ENCODE results near the gene LRRC8D. TPM values are rescaled to one million over a fixed set of nuclear protein-coding genes. Genes with fewer than 3 reads are reported as not detected.
A peak's percentile ranks its signal among the peaks of the same experiment; 100 is the strongest.

Gene LRRC8D
- total and polyA plus RNA-seq, 8 donors, result under 0.01 to 13.8 (median 5.2) TPM

- Histone ChIP-seq H3K4me1 (peaks cover 0 to 36% (median 15%) of the 10 kb centered on the region in 4 donors), H3K4me3 (no peak overlapping the region), H3K36me3 (no peaks in the 10 kb centered on the region), H3K27ac (no peak overlapping the region), H3K9me3 (peaks cover 0 to 2% (median 0%) of the 10 kb centered on the region in 4 donors), H3K27me3 (no peaks in the 10 kb centered on the region)
- intact Hi-C loops (cut with DNase I; ENCODE audit: low total_unique reads), result no loop called here
- 93 to 96% (median 95%) methylated on average over 5 of the region's 5 CpGs for WGBS, 5 donors
- DNase-seq, result no peak
- TF ChIP-seq CTCF (IDR thresholded peaks at IDR 0.05), result no peak
- TF ChIP-seq POLR2A (IDR thresholded peaks at IDR 0.05), result no peak
- TF ChIP-seq POLR2AphosphoS5 (IDR thresholded peaks at IDR 0.05), result no peak
- no peak for TF ChIP-seq EP300 (IDR thresholded peaks at IDR 0.05)
Measured at GRCh38 chr1:89905395-89906058, 84.7 kb downstream of the LRRC8D start.

DNA sequence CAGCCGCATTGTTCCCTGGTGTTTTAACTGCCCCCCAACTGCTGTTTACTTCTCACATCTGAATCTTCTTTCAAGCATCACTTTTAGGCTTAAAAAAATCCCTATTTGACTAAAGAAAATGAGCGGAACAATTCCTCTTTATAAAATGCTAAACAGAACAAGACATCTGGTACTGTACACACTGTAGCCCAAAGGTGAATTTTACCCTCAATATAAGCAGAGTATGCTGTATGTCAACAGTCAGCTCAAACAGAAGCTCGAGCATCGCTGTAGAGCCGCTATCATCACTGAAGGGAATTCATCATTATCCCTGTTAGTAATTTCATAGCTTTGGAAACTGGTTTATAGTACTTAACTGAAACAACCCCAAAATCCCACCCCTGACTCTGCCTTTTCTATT is 85.3 kb downstream of the LRRC8D start:
- DNase-seq, result no peak
- TF ChIP-seq POLR2AphosphoS5 (IDR thresholded peaks at IDR 0.05) (no peak), POLR2A (IDR thresholded peaks at IDR 0.05) (no peak), CTCF (IDR thresholded peaks at IDR 0.05) (no peak), EP300 (IDR thresholded peaks at IDR 0.05) (no peak)
- Histone ChIP-seq H3K4me3 (no peak overlapping the region), H3K36me3 (no peaks in the 10 kb centered on the region), H3K27ac (peak overlapping the region in 3 of 5 donors; percentile 31 to 40 (median 40)), H3K4me1 (peaks cover 0 to 36% (median 17%) of the 10 kb centered on the region in 4 donors), H3K9me3 (peaks cover 0 to 2% (median 0%) of the 10 kb centered on the region in 4 donors), H3K27me3 (no peaks in the 10 kb centered on the region)
- 83 to 95% (median 91%) methylated on average over 5 of the region's 5 CpGs for WGBS, 5 donors
- intact Hi-C loops (cut with DNase I; ENCODE audit: low total_unique reads), result no loop called here

DNA sequence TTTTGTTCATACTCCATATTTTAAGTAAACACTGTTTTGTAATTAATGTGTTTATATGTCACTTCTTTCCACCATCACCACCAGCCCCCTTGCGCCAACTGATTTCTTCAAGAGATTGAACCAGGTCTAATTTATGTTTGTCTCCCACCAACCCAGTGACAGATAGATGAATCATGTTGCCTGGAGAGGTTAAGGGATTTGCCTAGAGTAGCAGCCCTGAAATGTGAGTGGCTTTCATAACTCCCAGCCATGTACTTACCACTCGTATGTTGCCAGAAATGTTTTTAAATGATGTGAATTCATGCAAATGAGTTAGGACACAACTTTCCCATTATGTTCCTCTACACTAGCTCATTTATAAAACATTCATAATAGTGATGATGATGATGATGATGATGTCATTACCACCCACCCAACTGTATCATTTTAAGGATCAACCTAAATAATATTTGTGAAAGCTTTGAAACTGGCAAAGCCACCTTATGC is 86.9 kb downstream of the LRRC8D start:
- Histone ChIP-seq H3K27me3 (no peaks in the 10 kb centered on the region), H3K4me3 (no peak overlapping the region), H3K36me3 (no peaks in the 10 kb centered on the region), H3K4me1 (peaks cover 0 to 43% (median 20%) of the 10 kb centered on the region in 4 donors), H3K27ac (peak overlapping the region in 1 of 5 donors; percentile 40), H3K9me3 (peaks cover 0 to 2% (median 0%) of the 10 kb centered on the region in 4 donors)
- TF ChIP-seq POLR2A (IDR thresholded peaks at IDR 0.05) (no peak), POLR2AphosphoS5 (IDR thresholded peaks at IDR 0.05) (no peak), EP300 (IDR thresholded peaks at IDR 0.05) (no peak), CTCF (IDR thresholded peaks at IDR 0.05) (no peak)
- 90 to 97% (median 93%) methylated on average over 2 of the region's 2 CpGs for WGBS, 5 donors
- DNase-seq, result no peak
- intact Hi-C loops (cut with DNase I; ENCODE audit: low total_unique reads), result no loop called here

DNA sequence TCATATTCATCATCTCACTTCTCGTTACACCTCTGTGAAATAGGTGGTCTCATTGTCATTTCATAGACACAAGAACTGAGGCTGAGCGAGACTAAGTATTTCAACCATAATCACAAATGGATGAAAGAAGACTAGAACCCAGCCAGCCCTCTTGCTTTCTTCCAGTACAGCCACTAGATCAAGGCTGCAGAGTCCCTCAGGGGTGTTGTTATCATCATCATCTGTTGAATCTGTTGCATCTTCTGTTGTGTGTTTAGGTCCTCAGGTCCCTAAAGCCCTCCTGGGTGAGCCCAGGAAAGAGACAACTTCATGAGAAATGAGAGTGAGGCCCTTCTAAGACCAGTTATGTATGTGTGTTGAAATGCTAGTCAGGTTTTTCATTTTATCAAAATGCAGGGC is 87.4 kb downstream of the LRRC8D start:
- H3K36me3 ChIP-seq, result no peaks in the 10 kb centered on the region

More for the DNA sequence above, 87.4 kb downstream of the LRRC8D start:
- Histone ChIP-seq H3K9me3 (peaks cover 0 to 2% (median 0%) of the 10 kb centered on the region in 4 donors), H3K27me3 (no peaks in the 10 kb centered on the region), H3K4me3 (no peak overlapping the region), H3K4me1 (peaks cover 0 to 46% (median 22%) of the 10 kb centered on the region in 4 donors), H3K27ac (peak overlapping the region in 1 of 5 donors; percentile 33)
- 96 to 99% (median 98%) methylated on average over 2 of the region's 2 CpGs for WGBS, 5 donors
- intact Hi-C loops (cut with DNase I; ENCODE audit: low total_unique reads), result no loop called here
- TF ChIP-seq POLR2AphosphoS5 (IDR thresholded peaks at IDR 0.05) (no peak), CTCF (IDR thresholded peaks at IDR 0.05) (no peak), POLR2A (IDR thresholded peaks at IDR 0.05) (no peak), EP300 (IDR thresholded peaks at IDR 0.05) (no peak)
- no peak for DNase-seq

Measured in stomach (tissue), 9 donors.